Muscle of leg (tissue), 11 donors: ENCODE measurements around the gene ITGB4. TPM values are rescaled to one million over a fixed set of nuclear protein-coding genes. Genes with fewer than 3 reads are reported as not detected.

Experiments
- DNase-seq: peaks from one replicate; pipeline ENCODE4 v3.0.0; 2013
- H3K27ac ChIP-seq: one replicate; pipeline ENCODE4 v1.5.1; 2013; ENCODE audit warnings: mild to moderate bottlenecking, low read length, control low read depth
- H3K27me3 ChIP-seq: one replicate; pipeline ENCODE4 v1.6.1; 2013; ENCODE audit warnings: low read length; ENCODE audit not compliant: control insufficient read depth, insufficient read depth
- H3K36me3 ChIP-seq: one replicate; pipeline ENCODE4 v1.6.1; 2013; ENCODE audit warnings: low read length; ENCODE audit not compliant: control insufficient read depth, insufficient read depth
- H3K4me1 ChIP-seq: one replicate; pipeline ENCODE4 v1.6.1; 2013; ENCODE audit warnings: low read length; ENCODE audit not compliant: control insufficient read depth, insufficient read depth
- H3K4me3 ChIP-seq: one replicate; pipeline ENCODE4 v1.5.1; 2013; ENCODE audit warnings: low read length, control low read depth
- H3K9me3 ChIP-seq: replicated peaks from 2 replicates; pipeline ENCODE4 v1.6.1; 2013; ENCODE audit warnings: low read depth, low read length; ENCODE audit not compliant: control insufficient read depth
- WGBS: methylation state at CpG from one replicate; pipeline ENCODE4 v1.1.5; 2013; ENCODE audit warnings: missing lambda C conversion rate; ENCODE audit not compliant: insufficient coverage; 5-methylcytosine and 5-hydroxymethylcytosine counted together
- polyA plus RNA-seq, 8 donors: library from polyadenylated mRNA; unstranded; fragments of 120-200 nt; gene quantifications; one replicate each; pipeline versions ENCODE4 v1.2.1 to v1.2.3, GENCODE V29; 2013; ENCODE audit warnings: inconsistent platforms in 1 of 8, low replicate concordance in 1 of 8; ENCODE audit not compliant: insufficient read length in 8 of 8, insufficient read depth in 1 of 8
- total RNA-seq: library from RNA; stranded (reverse); fragments of 120-200 nt; gene quantifications from one replicate; pipeline ENCODE4 v1.2.4, GENCODE V29; 2013

Gene ITGB4
- total and polyA plus RNA-seq, 9 donors = 1.6 to 16.7 (median 6.3) TPM

- WGBS = 84% methylated on average over 9 of the region's 17 CpGs
- no peaks in the 10 kb centered on the region for H3K4me1 ChIP-seq
- no peak overlapping the region for H3K4me3 ChIP-seq
- no peak for DNase-seq
- no peaks in the 10 kb centered on the region for H3K36me3 ChIP-seq
- H3K27me3 ChIP-seq = no peaks in the 10 kb centered on the region
- no peak overlapping the region for H3K27ac ChIP-seq
- H3K9me3 ChIP-seq = no peaks in the 10 kb centered on the region
These were observed 19.0 kb downstream of the ITGB4 start for GRCh38 chr17:75740215-75740614.

GRCh38 chr17:75740631-75741077, 19.4 kb downstream of the ITGB4 start:
- Histone ChIP-seq H3K4me3 (no peak overlapping the region), H3K27ac (no peak overlapping the region), H3K9me3 (no peaks in the 10 kb centered on the region), H3K36me3 (no peaks in the 10 kb centered on the region), H3K4me1 (no peaks in the 10 kb centered on the region), H3K27me3 (no peaks in the 10 kb centered on the region)
- no peak for DNase-seq
- WGBS = 71% methylated on average over 11 of the region's 17 CpGs

GRCh38 chr17:75742337-75742736, 21.1 kb downstream of the ITGB4 start:
- no peak for DNase-seq
- 80% methylated on average over 23 of the region's 25 CpGs for WGBS
- Histone ChIP-seq H3K4me1 (no peaks in the 10 kb centered on the region), H3K9me3 (no peaks in the 10 kb centered on the region), H3K27me3 (no peaks in the 10 kb centered on the region), H3K27ac (no peak overlapping the region), H3K36me3 (no peaks in the 10 kb centered on the region), H3K4me3 (no peak overlapping the region)

GRCh38 chr17:75743625-75744206, 22.5 kb downstream of the ITGB4 start:
- no peak for DNase-seq
- Histone ChIP-seq H3K27ac (no peak overlapping the region), H3K36me3 (no peaks in the 10 kb centered on the region), H3K4me3 (no peak overlapping the region), H3K4me1 (peaks cover 2% of the 10 kb centered on the region), H3K9me3 (no peaks in the 10 kb centered on the region), H3K27me3 (no peaks in the 10 kb centered on the region)
- WGBS = 91% methylated on average over 16 of the region's 25 CpGs

GRCh38 chr17:75748706-75749105, 27.4 kb downstream of the ITGB4 start:
- 88% methylated on average over 3 of the region's 9 CpGs for WGBS
- Histone ChIP-seq H3K27ac (no peak overlapping the region), H3K4me1 (peaks cover 22% of the 10 kb centered on the region), H3K9me3 (no peaks in the 10 kb centered on the region), H3K27me3 (no peaks in the 10 kb centered on the region), H3K4me3 (no peak overlapping the region), H3K36me3 (no peaks in the 10 kb centered on the region)
- DNase-seq = no peak

- H3K36me3 ChIP-seq = no peaks in the 10 kb centered on the region
- no peak overlapping the region for H3K4me3 ChIP-seq
- no peaks in the 10 kb centered on the region for H3K9me3 ChIP-seq
- no peak overlapping the region for H3K27ac ChIP-seq
- H3K27me3 ChIP-seq = no peaks in the 10 kb centered on the region
- DNase-seq = peak; percentile 70
- H3K4me1 ChIP-seq = peaks cover 31% of the 10 kb centered on the region
- WGBS = 4% methylated on average over 10 of the region's 20 CpGs
These were observed 28.5 kb downstream of the ITGB4 start for GRCh38 chr17:75749545-75750389.

- Histone ChIP-seq H3K27me3 (no peaks in the 10 kb centered on the region), H3K36me3 (no peaks in the 10 kb centered on the region), H3K4me1 (peaks cover 42% of the 10 kb centered on the region), H3K9me3 (no peaks in the 10 kb centered on the region), H3K4me3 (no peak overlapping the region), H3K27ac (no peak overlapping the region)
- 79% methylated on average over 16 of the region's 23 CpGs for WGBS
- no peak for DNase-seq
These were observed 29.6 kb downstream of the ITGB4 start for GRCh38 chr17:75750661-75751423.

GRCh38 chr17:75751676-75752404, 30.6 kb downstream of the ITGB4 start:
- H3K9me3 ChIP-seq = no peaks in the 10 kb centered on the region
- H3K4me3 ChIP-seq = no peak overlapping the region
- no peaks in the 10 kb centered on the region for H3K27me3 ChIP-seq
- peaks cover 52% of the 10 kb centered on the region for H3K4me1 ChIP-seq
- no peaks in the 10 kb centered on the region for H3K36me3 ChIP-seq
- DNase-seq = peak; percentile 38
- 63% methylated on average over 13 of the region's 24 CpGs for WGBS
- H3K27ac ChIP-seq = no peak overlapping the region

- H3K4me1 ChIP-seq = peaks cover 52% of the 10 kb centered on the region
- WGBS = 81% methylated on average over 10 of the region's 10 CpGs
- H3K27me3 ChIP-seq = no peaks in the 10 kb centered on the region
- H3K9me3 ChIP-seq = no peaks in the 10 kb centered on the region
- H3K4me3 ChIP-seq = no peak overlapping the region
- DNase-seq = no peak
- no peak overlapping the region for H3K27ac ChIP-seq
- H3K36me3 ChIP-seq = no peaks in the 10 kb centered on the region
These were observed 31.1 kb downstream of the ITGB4 start for GRCh38 chr17:75752405-75752709.
